ENCODE results near the gene EPHA6.

DNA sequence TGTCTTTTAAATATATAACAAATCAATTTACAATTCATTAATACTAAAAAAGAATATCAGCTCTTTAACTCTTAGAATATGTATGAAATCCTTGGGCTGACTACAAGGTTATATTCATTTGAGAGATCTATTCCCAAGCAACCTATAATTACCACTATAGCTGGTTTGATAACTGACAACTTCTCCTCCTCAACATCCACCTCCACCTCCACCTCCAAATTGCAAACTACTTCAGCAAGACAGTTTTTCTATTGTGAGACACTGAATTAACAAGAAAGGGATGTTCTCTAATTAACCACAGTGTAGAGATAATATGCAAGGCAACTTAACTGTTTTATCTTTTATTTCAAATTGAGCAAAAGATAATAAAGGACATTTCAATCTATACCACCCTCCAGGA, 665.3 kb downstream of the EPHA6 start:
- TF ChIP-seq EZH2 (IDR thresholded peaks at IDR 0.05; ENCODE audit: borderline replicate concordance, insufficient read depth, low read depth, low read length, poor library complexity, severe bottlenecking) = no peak
- TF ChIP-seq, protein P1, sequence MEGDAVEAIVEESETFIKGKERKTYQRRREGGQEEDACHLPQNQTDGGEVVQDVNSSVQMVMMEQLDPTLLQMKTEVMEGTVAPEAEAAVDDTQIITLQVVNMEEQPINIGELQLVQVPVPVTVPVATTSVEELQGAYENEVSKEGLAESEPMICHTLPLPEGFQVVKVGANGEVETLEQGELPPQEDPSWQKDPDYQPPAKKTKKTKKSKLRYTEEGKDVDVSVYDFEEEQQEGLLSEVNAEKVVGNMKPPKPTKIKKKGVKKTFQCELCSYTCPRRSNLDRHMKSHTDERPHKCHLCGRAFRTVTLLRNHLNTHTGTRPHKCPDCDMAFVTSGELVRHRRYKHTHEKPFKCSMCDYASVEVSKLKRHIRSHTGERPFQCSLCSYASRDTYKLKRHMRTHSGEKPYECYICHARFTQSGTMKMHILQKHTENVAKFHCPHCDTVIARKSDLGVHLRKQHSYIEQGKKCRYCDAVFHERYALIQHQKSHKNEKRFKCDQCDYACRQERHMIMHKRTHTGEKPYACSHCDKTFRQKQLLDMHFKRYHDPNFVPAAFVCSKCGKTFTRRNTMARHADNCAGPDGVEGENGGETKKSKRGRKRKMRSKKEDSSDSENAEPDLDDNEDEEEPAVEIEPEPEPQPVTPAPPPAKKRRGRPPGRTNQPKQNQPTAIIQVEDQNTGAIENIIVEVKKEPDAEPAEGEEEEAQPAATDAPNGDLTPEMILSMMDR (IDR thresholded peaks at IDR 0.05) = no peak

All from B cell (primary cell).